Duodenal mucosa (tissue), 2 donors: ENCODE measurements around the gene RAD50.
"Not testable (repeated sequence)": the region's sequence is repeated elsewhere in the genome, so short reads cannot be mapped to it uniquely, and the experiment has no call there.

ENCODE experiments used
- H3K27ac ChIP-seq: one replicate; pipeline ENCODE4 v1.7.0; 2013; ENCODE audit warnings: low read depth, low read length
- H3K27me3 ChIP-seq, 2 donors: one replicate each; pipeline ENCODE4 v1.7.0; 2013; ENCODE audit warnings: low read length in 2 of 2, control low read depth in 1 of 2; ENCODE audit not compliant: insufficient read depth in 2 of 2, control insufficient read depth in 1 of 2
- H3K36me3 ChIP-seq, 2 donors: one replicate each; pipeline ENCODE4 v1.7.0; 2013; ENCODE audit warnings: low read length in 2 of 2, control low read depth in 1 of 2; ENCODE audit not compliant: insufficient read depth in 2 of 2, control insufficient read depth in 1 of 2
- H3K4me1 ChIP-seq, 2 donors: one replicate each; pipeline ENCODE4 v1.7.0; 2013; ENCODE audit warnings: low read length in 2 of 2, control low read depth in 1 of 2; ENCODE audit not compliant: insufficient read depth in 2 of 2, control insufficient read depth in 1 of 2
- H3K4me3 ChIP-seq, 2 donors: one replicate each; pipeline ENCODE4 v1.7.0; 2013; ENCODE audit warnings: low read length in 2 of 2, low read depth in 1 of 2
- H3K9ac ChIP-seq, 2 donors: one replicate each; pipeline ENCODE4 v1.7.0; 2013; ENCODE audit warnings: low read length in 2 of 2, low read depth in 1 of 2
- H3K9me3 ChIP-seq, 2 donors: one replicate each; pipeline ENCODE4 v1.7.0; 2013; ENCODE audit warnings: low read length in 2 of 2, control low read depth in 1 of 2; ENCODE audit not compliant: control insufficient read depth in 1 of 2

The RAD50 gene

GRCh38 chr5:132681476-132681831 is 124.7 kb downstream of the RAD50 start:
- Histone ChIP-seq H3K9ac (no peak overlapping the region), H3K4me3 (no peak overlapping the region), H3K27me3 (no peaks in the 10 kb centered on the region)

GRCh38 chr5:132681983-132682382 is 125.2 kb downstream of the RAD50 start:
- Histone ChIP-seq H3K27ac (no peak overlapping the region), H3K4me3 (no peak overlapping the region), H3K4me1 (peaks cover 4 to 7% of the 10 kb centered on the region in 2 donors), H3K9ac (no peak overlapping the region), H3K27me3 (no peaks in the 10 kb centered on the region), H3K9me3 (no peaks in the 10 kb centered on the region), H3K36me3 (no peaks in the 10 kb centered on the region)

More at GRCh38 chr5:132681476-132681831, 124.7 kb downstream of the RAD50 start:
- no peaks in the 10 kb centered on the region for H3K36me3 ChIP-seq
- H3K27ac ChIP-seq = no peak overlapping the region
- H3K9me3 ChIP-seq = no peaks in the 10 kb centered on the region
- H3K4me1 ChIP-seq = peaks cover 8 to 9% of the 10 kb centered on the region in 2 donors

GRCh38 chr5:132684491-132684890 is 127.7 kb downstream of the RAD50 start:
- H3K27me3 ChIP-seq = no peaks in the 10 kb centered on the region
- H3K9me3 ChIP-seq = no peaks in the 10 kb centered on the region
- H3K4me3 ChIP-seq = no peak overlapping the region
- no peaks in the 10 kb centered on the region for H3K4me1 ChIP-seq
- no peak overlapping the region for H3K27ac ChIP-seq
- H3K9ac ChIP-seq = no peak overlapping the region
- H3K36me3 ChIP-seq = no peaks in the 10 kb centered on the region

- Histone ChIP-seq H3K9ac (no peak overlapping the region), H3K36me3 (no peaks in the 10 kb centered on the region), H3K4me1 (no peaks in the 10 kb centered on the region), H3K27ac (no peak overlapping the region), H3K27me3 (no peaks in the 10 kb centered on the region), H3K4me3 (no peak overlapping the region), H3K9me3 (no peaks in the 10 kb centered on the region)
These were observed 128.3 kb downstream of the RAD50 start for GRCh38 chr5:132684922-132685720.

- Histone ChIP-seq H3K4me1 (no peaks in the 10 kb centered on the region), H3K27ac (no peak overlapping the region), H3K9ac (no peak overlapping the region), H3K36me3 (no peaks in the 10 kb centered on the region), H3K27me3 (no peaks in the 10 kb centered on the region), H3K9me3 (no peaks in the 10 kb centered on the region), H3K4me3 (no peak overlapping the region)
These were observed 129.4 kb downstream of the RAD50 start for GRCh38 chr5:132686193-132686592.

GRCh38 chr5:132687995-132688394 is 131.2 kb downstream of the RAD50 start:
- Histone ChIP-seq H3K36me3 (no peaks in the 10 kb centered on the region), H3K9me3 (no peaks in the 10 kb centered on the region), H3K4me1 (no peaks in the 10 kb centered on the region), H3K9ac (no peak overlapping the region), H3K27me3 (no peaks in the 10 kb centered on the region), H3K4me3 (no peak overlapping the region), H3K27ac (no peak overlapping the region)

GRCh38 chr5:132688536-132689339 is 132.0 kb downstream of the RAD50 start:
- no peaks in the 10 kb centered on the region for H3K27me3 ChIP-seq
- H3K27ac ChIP-seq = no peak overlapping the region
- no peaks in the 10 kb centered on the region for H3K4me1 ChIP-seq
- no peak overlapping the region for H3K9ac ChIP-seq
- no peaks in the 10 kb centered on the region for H3K36me3 ChIP-seq
- H3K9me3 ChIP-seq = no peaks in the 10 kb centered on the region
- no peak overlapping the region for H3K4me3 ChIP-seq

- H3K27ac ChIP-seq = no peak overlapping the region
- no peak overlapping the region for H3K4me3 ChIP-seq
- no peaks in the 10 kb centered on the region for H3K4me1 ChIP-seq
- H3K9me3 ChIP-seq = no peaks in the 10 kb centered on the region
- no peaks in the 10 kb centered on the region for H3K27me3 ChIP-seq
- no peak overlapping the region for H3K9ac ChIP-seq
- no peaks in the 10 kb centered on the region for H3K36me3 ChIP-seq
These were observed 132.7 kb downstream of the RAD50 start for GRCh38 chr5:132689513-132689912.

GRCh38 chr5:132690156-132690555 is 133.4 kb downstream of the RAD50 start:
- Histone ChIP-seq H3K4me1 (no peaks in the 10 kb centered on the region), H3K9me3 (no peaks in the 10 kb centered on the region), H3K27ac (no peak overlapping the region), H3K4me3 (no peak overlapping the region), H3K9ac (no peak overlapping the region), H3K27me3 (no peaks in the 10 kb centered on the region), H3K36me3 (no peaks in the 10 kb centered on the region)

GRCh38 chr5:132691755-132692631 is 135.2 kb downstream of the RAD50 start:
- H3K9me3 ChIP-seq, H3K4me1 ChIP-seq, H3K27me3 ChIP-seq, H3K9ac ChIP-seq, H3K36me3 ChIP-seq, H3K27ac ChIP-seq, H3K4me3 ChIP-seq: not testable (repeated sequence)
